Trophoblast cell (in vitro differentiated cells and primary cell): ENCODE data around the gene CDK15.

Source experiments
- DNase-seq, 2 donors: peaks; one replicate each; pipeline ENCODE4 v3.0.0-alpha.2; 2016
- H2AFZ ChIP-seq: 2 replicates; pipeline ENCODE4 v1.6.1; 2013; ENCODE audit warnings: low read length, moderate library complexity, mild to moderate bottlenecking; ENCODE audit not compliant: insufficient read depth, poor library complexity
- H2AK5ac ChIP-seq: 2 replicates; pipeline ENCODE4 v1.6.1; 2013; ENCODE audit warnings: mild to moderate bottlenecking, low read length
- H2BK120ac ChIP-seq: 2 replicates; pipeline ENCODE4 v1.6.1; 2013; ENCODE audit warnings: low read length, mild to moderate bottlenecking, moderate library complexity; ENCODE audit not compliant: insufficient read depth, poor library complexity
- H2BK12ac ChIP-seq: 2 replicates; pipeline ENCODE4 v1.6.1; 2013; ENCODE audit warnings: mild to moderate bottlenecking, low read length, moderate library complexity
- H2BK5ac ChIP-seq: 2 replicates; pipeline ENCODE4 v1.6.1; 2013; ENCODE audit warnings: low read length, low read depth, moderate library complexity, mild to moderate bottlenecking; ENCODE audit not compliant: poor library complexity
- H3K14ac ChIP-seq: 2 replicates; pipeline ENCODE4 v1.6.1; 2013; ENCODE audit warnings: mild to moderate bottlenecking, low read length
- H3K18ac ChIP-seq: 2 replicates; pipeline ENCODE4 v1.6.1; 2013; ENCODE audit warnings: mild to moderate bottlenecking, low read length
- H3K23ac ChIP-seq: 2 replicates; pipeline ENCODE4 v1.6.1; 2013; ENCODE audit warnings: low read length
- H3K27ac ChIP-seq: 2 replicates; pipeline ENCODE4 v1.5.1; 2013; ENCODE audit warnings: low read depth, mild to moderate bottlenecking, inconsistent platforms, low read length, moderate library complexity
- H3K27me3 ChIP-seq: 2 replicates; pipeline ENCODE4 v1.6.1; 2013; ENCODE audit warnings: inconsistent platforms, mild to moderate bottlenecking, low read length, moderate library complexity; ENCODE audit not compliant: insufficient read depth
- H3K36me3 ChIP-seq, 2 experiments: 1 replicate in 1 of 2; 2 replicates in 1 of 2; pipeline ENCODE4 v1.6.1; 2013; ENCODE audit warnings: low read length in 2 of 2, mild to moderate bottlenecking in 2 of 2, moderate library complexity in 1 of 2; ENCODE audit not compliant: insufficient read depth in 2 of 2, control insufficient read depth in 1 of 2
- H3K4ac ChIP-seq: 2 replicates; pipeline ENCODE4 v1.6.1; 2013; ENCODE audit warnings: low read depth, mild to moderate bottlenecking, low read length, moderate library complexity
- H3K4me1 ChIP-seq, 2 experiments: 1 replicate in 1 of 2; 2 replicates in 1 of 2; pipeline ENCODE4 v1.6.1; 2013; ENCODE audit warnings: low read length in 2 of 2, mild to moderate bottlenecking in 2 of 2, moderate library complexity in 1 of 2; ENCODE audit not compliant: insufficient read depth in 2 of 2, control insufficient read depth in 1 of 2
- H3K4me2 ChIP-seq: 2 replicates; pipeline ENCODE4 v1.6.1; 2013; ENCODE audit warnings: inconsistent platforms, mild to moderate bottlenecking, low read length, moderate library complexity
- H3K4me3 ChIP-seq: 2 replicates; pipeline ENCODE4 v1.5.1; 2013; ENCODE audit warnings: mild to moderate bottlenecking, low read depth, low read length, inconsistent platforms
- H3K79me1 ChIP-seq: one replicate; pipeline ENCODE4 v1.6.1; 2013; ENCODE audit warnings: low read length
- H3K79me2 ChIP-seq: 2 replicates; pipeline ENCODE4 v1.6.1; 2013; ENCODE audit warnings: low read length, mild to moderate bottlenecking; ENCODE audit not compliant: control insufficient read depth, insufficient read depth, poor library complexity
- H3K9ac ChIP-seq: 2 replicates; pipeline ENCODE4 v1.6.1; 2013; ENCODE audit warnings: mild to moderate bottlenecking, low read length
- H3K9me3 ChIP-seq: 2 replicates; pipeline ENCODE4 v1.6.1; 2013; ENCODE audit warnings: low read depth, mild to moderate bottlenecking, control low read depth, inconsistent platforms, low read length; ENCODE audit not compliant: insufficient read depth
- H4K12ac ChIP-seq: 2 replicates; pipeline ENCODE4 v1.6.1; 2013; ENCODE audit warnings: low read depth, mild to moderate bottlenecking, low read length, moderate library complexity
- H4K8ac ChIP-seq: 2 replicates; pipeline ENCODE4 v1.6.1; 2013; ENCODE audit warnings: low read depth, mild to moderate bottlenecking, low read length, moderate library complexity
- H4K91ac ChIP-seq: one replicate; pipeline ENCODE4 v1.6.1; 2013; ENCODE audit warnings: low read depth, mild to moderate bottlenecking, low read length, moderate library complexity
- WGBS: extraction: QIAGEN DNeasy Blood & Tissue Kit; methylation state at CpG from one replicate; pipeline ENCODE4 v1.1.7; 2013; ENCODE audit warnings: missing lambda C conversion rate; ENCODE audit not compliant: insufficient read length, insufficient coverage; ENCODE audit errors: extremely low coverage; 5-methylcytosine and 5-hydroxymethylcytosine counted together

The CDK15 gene

DNA sequence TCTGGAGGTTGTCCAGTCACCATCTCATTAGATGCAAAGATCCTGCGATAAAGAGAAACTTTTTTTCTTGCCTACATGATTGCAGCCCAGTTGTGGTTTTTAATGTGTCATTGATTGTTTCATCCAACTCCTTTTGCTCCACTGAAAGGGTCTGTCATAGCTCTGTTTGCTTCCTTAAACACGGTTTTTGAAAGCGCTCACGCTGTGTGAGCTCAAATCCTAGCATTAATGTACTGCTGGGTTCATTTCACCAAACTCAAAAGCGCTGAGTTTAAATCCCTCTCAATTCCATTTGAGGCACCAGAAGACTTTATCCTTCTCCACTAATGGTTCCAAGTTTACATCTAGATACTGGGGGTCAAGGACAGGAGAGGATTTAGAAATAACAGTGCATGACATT lies 53.6 kb downstream of the CDK15 start:
- no peak overlapping the region for H2BK120ac ChIP-seq
- H3K36me3 ChIP-seq, result no peaks in the 10 kb centered on the region
- H3K27ac ChIP-seq, result no peak overlapping the region
- H3K9ac ChIP-seq, result no peak overlapping the region
- no peak overlapping the region for H2BK5ac ChIP-seq
- no peak overlapping the region for H4K8ac ChIP-seq
- no peak overlapping the region for H2BK12ac ChIP-seq
- DNase-seq, result no peak
- H4K91ac ChIP-seq, result no peak overlapping the region
- H3K79me2 ChIP-seq, result no peaks in the 10 kb centered on the region
- H3K79me1 ChIP-seq, result no peaks in the 10 kb centered on the region
- WGBS, result no CpG with 5 or more reads among the region's 5 CpGs
- no peak overlapping the region for H3K18ac ChIP-seq
- H3K4me3 ChIP-seq, result no peak overlapping the region
- H4K12ac ChIP-seq, result no peak overlapping the region
- H3K4me2 ChIP-seq, result no peak overlapping the region
- no peak overlapping the region for H2AFZ ChIP-seq
- no peaks in the 10 kb centered on the region for H3K9me3 ChIP-seq
- no peak overlapping the region for H2AK5ac ChIP-seq
- H3K4ac ChIP-seq, result no peak overlapping the region
- peaks cover 0 to 3% of the 10 kb centered on the region in 2 experiments for H3K4me1 ChIP-seq
- no peak overlapping the region for H3K23ac ChIP-seq
- no peak overlapping the region for H3K14ac ChIP-seq
- no peaks in the 10 kb centered on the region for H3K27me3 ChIP-seq

DNA sequence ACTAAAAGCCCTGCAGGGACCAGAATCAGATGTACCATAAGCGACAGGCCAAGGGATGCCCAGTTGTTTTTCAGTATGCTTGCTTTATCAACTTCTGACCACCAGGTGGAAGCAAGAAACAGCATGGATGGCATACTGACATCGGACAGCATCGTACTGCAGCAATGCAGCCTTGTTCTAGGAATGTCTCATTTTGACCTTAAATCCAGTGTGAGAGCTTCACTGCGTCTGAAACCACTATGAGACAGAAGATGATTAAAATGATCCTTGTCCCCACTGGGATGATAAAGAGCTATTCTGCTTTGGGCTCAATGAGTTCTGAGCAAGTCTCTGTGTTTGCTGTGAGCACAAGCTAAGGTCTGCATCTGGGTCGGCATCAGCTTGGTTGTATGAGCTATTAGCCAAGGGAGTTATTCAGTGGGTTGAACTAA lies 54.3 kb downstream of the CDK15 start:
- no CpG with 5 or more reads among the region's 5 CpGs for WGBS
- Histone ChIP-seq H3K27ac (no peak overlapping the region), H2BK120ac (no peak overlapping the region), H4K12ac (no peak overlapping the region), H2BK12ac (no peak overlapping the region), H2BK5ac (no peak overlapping the region), H3K4ac (no peak overlapping the region), H4K91ac (no peak overlapping the region), H3K9ac (no peak overlapping the region), H3K9me3 (no peaks in the 10 kb centered on the region), H3K79me2 (no peaks in the 10 kb centered on the region), H2AK5ac (no peak overlapping the region), H3K4me1 (peaks cover 0 to 3% of the 10 kb centered on the region in 2 experiments), H3K4me3 (no peak overlapping the region), H3K14ac (no peak overlapping the region), H3K18ac (no peak overlapping the region), H3K79me1 (peaks cover 3% of the 10 kb centered on the region), H4K8ac (no peak overlapping the region), H3K23ac (no peak overlapping the region), H2AFZ (no peak overlapping the region), H3K4me2 (no peak overlapping the region), H3K36me3 (no peaks in the 10 kb centered on the region), H3K27me3 (no peaks in the 10 kb centered on the region)
- DNase-seq, result peak; percentile 22 to 79

DNA sequence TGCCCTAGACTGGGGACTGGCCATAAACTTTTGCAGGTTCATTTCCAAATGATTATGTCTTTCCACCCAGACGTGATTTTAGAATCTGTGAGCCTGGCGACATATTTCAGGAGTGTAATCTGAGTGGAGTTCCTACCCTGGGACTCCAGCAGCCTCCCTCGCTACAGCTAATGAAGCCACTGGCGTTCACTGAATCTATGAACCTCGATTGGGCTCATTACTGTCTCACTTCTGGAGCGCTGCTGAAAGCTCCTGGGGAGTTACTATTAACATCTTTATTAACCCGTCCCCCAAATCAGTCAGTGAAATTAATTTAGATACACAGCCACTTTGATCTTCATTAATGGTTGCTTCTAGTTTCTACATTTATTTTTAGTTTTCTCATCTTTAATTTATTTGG lies 56.5 kb downstream of the CDK15 start:
- Histone ChIP-seq H3K9me3 (no peaks in the 10 kb centered on the region), H3K9ac (no peak overlapping the region), H2BK12ac (no peak overlapping the region), H3K18ac (no peak overlapping the region), H3K4ac (no peak overlapping the region), H3K23ac (no peak overlapping the region), H3K27me3 (no peaks in the 10 kb centered on the region), H4K91ac (no peak overlapping the region), H3K27ac (no peak overlapping the region), H3K79me1 (peaks cover 7% of the 10 kb centered on the region), H3K14ac (no peak overlapping the region), H3K4me2 (no peak overlapping the region), H2AK5ac (no peak overlapping the region), H2BK5ac (no peak overlapping the region), H3K4me3 (no peak overlapping the region), H3K36me3 (no peaks in the 10 kb centered on the region), H2AFZ (no peak overlapping the region), H2BK120ac (no peak overlapping the region), H3K79me2 (no peaks in the 10 kb centered on the region), H4K12ac (no peak overlapping the region), H3K4me1 (peaks cover 0 to 9% of the 10 kb centered on the region in 2 experiments), H4K8ac (no peak overlapping the region)
- no peak for DNase-seq
- whole genome bisulfite sequencing, result no CpG with 5 or more reads among the region's 7 CpGs

DNA sequence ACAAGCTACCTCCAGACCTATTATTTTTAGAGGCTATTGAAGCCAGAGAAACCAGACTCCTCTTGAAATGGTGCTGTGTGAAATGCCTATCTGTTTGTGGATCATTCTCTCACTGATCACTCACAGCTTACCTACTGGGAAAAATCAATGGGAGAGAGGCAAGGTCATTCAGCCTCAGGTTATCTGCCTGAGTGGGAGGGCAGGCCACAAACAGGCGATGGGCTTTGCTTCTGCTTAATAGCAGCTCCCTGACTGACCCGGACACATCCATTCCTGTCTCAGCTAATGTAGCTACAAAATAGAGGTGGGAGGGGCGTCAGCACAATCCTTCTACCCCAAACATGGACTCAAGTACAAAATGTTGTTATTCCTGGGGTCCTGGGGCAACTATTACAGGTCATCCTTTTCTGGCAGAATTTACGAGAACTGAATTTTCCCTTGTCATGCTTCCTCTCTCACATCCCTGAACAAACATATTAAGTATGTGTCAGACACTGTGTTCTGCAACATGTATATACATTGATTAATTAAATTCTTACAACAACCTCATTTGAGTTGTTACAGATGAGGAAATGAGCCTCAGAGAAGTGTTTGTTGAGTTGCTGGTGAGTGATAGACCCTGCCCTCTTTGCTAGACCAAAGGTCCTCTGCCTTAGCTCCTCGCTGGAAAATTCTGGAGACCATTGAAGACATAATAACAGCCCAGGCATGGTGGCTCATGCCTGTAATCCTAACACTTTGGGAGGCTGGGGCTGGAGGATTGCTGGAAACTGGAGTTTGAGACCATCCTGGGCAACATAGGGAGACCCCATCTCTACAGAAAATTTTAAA lies 60.5 kb downstream of the CDK15 start:
- no peak overlapping the region for H4K8ac ChIP-seq

More for the DNA sequence above, 60.5 kb downstream of the CDK15 start:
- Histone ChIP-seq H3K79me1 (peaks cover 7% of the 10 kb centered on the region), H3K79me2 (no peaks in the 10 kb centered on the region), H3K36me3 (no peaks in the 10 kb centered on the region), H2BK120ac (peak overlapping the region; percentile 20), H3K4ac (no peak overlapping the region), H3K18ac (no peak overlapping the region), H3K9me3 (no peaks in the 10 kb centered on the region), H2AK5ac (no peak overlapping the region), H3K27me3 (no peaks in the 10 kb centered on the region), H3K9ac (no peak overlapping the region), H3K4me3 (no peak overlapping the region), H2AFZ (no peak overlapping the region), H3K23ac (no peak overlapping the region), H2BK5ac (no peak overlapping the region), H3K4me1 (peaks cover 0 to 6% of the 10 kb centered on the region in 2 experiments), H4K12ac (no peak overlapping the region), H2BK12ac (no peak overlapping the region), H4K91ac (no peak overlapping the region), H3K4me2 (no peak overlapping the region), H3K14ac (no peak overlapping the region), H3K27ac (peak overlapping the region; percentile 65)
- no CpG with 5 or more reads among the region's 5 CpGs for WGBS
- DNase-seq, result no peak
